ENCODE measurements around the gene PSG3. TPM values are rescaled to one million over a fixed set of nuclear protein-coding genes. Genes with fewer than 3 reads are reported as not detected.
"Not testable (repeated sequence)": the region's sequence is repeated elsewhere in the genome, so short reads cannot be mapped to it uniquely, and the experiment has no call there.

The PSG3 gene
- not detected in 2 replicates for total RNA-seq
- not detected for total RNA-seq (2013)
- not detected in 2 replicates for polyA plus RNA-seq
- polyA minus RNA-seq = not detected in 2 replicates

GRCh38 chr19:42740381-42740780 lies at the start of gene PSG3:
TSS of gene PSG3 (minus strand) at chr19:42740481. CDS start at chr19:42740384, 97 bp downstream.
- DNase-seq; H4K20me1 ChIP-seq (ENCODE audit: control insufficient read depth, insufficient read depth, low read length, poor library complexity, severe bottlenecking); H3K36me3 ChIP-seq (replicated peaks in 1 of 2; ENCODE audit: control extremely low read depth in 1 of 2, control insufficient read depth in 1 of 2, extremely low read depth in 1 of 2, insufficient read depth in 2 of 2, low read length in 1 of 2); H3K27ac ChIP-seq (ENCODE audit: low read length in 2 of 2); H3K4me1 Mint-ChIP-seq; H3K4me1 ChIP-seq (ENCODE audit: control insufficient read depth in 2 of 2, insufficient read depth in 2 of 2, low read length in 2 of 2); H3K27me3 ChIP-seq (replicated peaks in 1 of 4; ENCODE audit: control extremely low read depth in 1 of 4, control insufficient read depth in 3 of 4, insufficient read depth in 4 of 4, low read length in 3 of 4); intact Hi-C loops (cut with micrococcal nuclease); H3K9me3 Mint-ChIP-seq (ENCODE audit: insufficient read depth); H3K4me2 ChIP-seq (replicated peaks; ENCODE audit: low read depth, low read length, poor library complexity, severe bottlenecking); CTCF ChIA-PET; H3K4me3 ChIP-seq (ENCODE audit: control extremely low read depth in 1 of 5, extremely low read depth in 1 of 5, insufficient read depth in 1 of 5, low read depth in 2 of 5, low read length in 4 of 5); ATAC-seq (ENCODE audit: low read depth); H3K79me2 ChIP-seq (ENCODE audit: control insufficient read depth, insufficient read depth, low read length); H3K9ac ChIP-seq (ENCODE audit: low read length); POLR2A ChIA-PET; H2AFZ ChIP-seq (ENCODE audit: insufficient read depth, low read depth, low read length, poor library complexity, severe bottlenecking); H3K9me3 ChIP-seq (ENCODE audit: control extremely low read depth in 1 of 3, control insufficient read depth in 2 of 3, insufficient read depth in 1 of 3, low read length in 2 of 3); H3K27ac Mint-ChIP-seq; H3K4me3 Mint-ChIP-seq: not testable (repeated sequence)
- peaks cover 14% of the 10 kb centered on the region for H3K27me3 Mint-ChIP-seq
- 83% methylated on average over 1 of the region's 4 CpGs for WGBS (ENCODE audit: insufficient coverage)

GRCh38 chr19:42788766-42789165 lies 48.5 kb upstream of the PSG3 start:
- peaks cover 15% of the 10 kb centered on the region for H3K9me3 Mint-ChIP-seq (ENCODE audit: insufficient read depth)
- H3K36me3 ChIP-seq (replicated peaks in 1 of 2; ENCODE audit: control extremely low read depth in 1 of 2, control insufficient read depth in 1 of 2, extremely low read depth in 1 of 2, insufficient read depth in 2 of 2, low read length in 1 of 2); CTCF ChIA-PET: not testable (repeated sequence)

GRCh38 chr19:42787766-42788165 lies 47.5 kb upstream of the PSG3 start:
- H2AFZ ChIP-seq (ENCODE audit: insufficient read depth, low read depth, low read length, poor library complexity, severe bottlenecking); H3K4me3 ChIP-seq (ENCODE audit: control extremely low read depth in 1 of 5, extremely low read depth in 1 of 5, insufficient read depth in 1 of 5, low read depth in 2 of 5, low read length in 4 of 5); H3K4me1 Mint-ChIP-seq; H3K27ac ChIP-seq (ENCODE audit: low read length in 2 of 2); H3K27ac Mint-ChIP-seq; H3K4me3 Mint-ChIP-seq; H3K27me3 Mint-ChIP-seq; H3K9me3 Mint-ChIP-seq (ENCODE audit: insufficient read depth); intact Hi-C loops (cut with micrococcal nuclease); CTCF ChIA-PET; H3K4me1 ChIP-seq (ENCODE audit: control insufficient read depth in 2 of 2, insufficient read depth in 2 of 2, low read length in 2 of 2); H3K9me3 ChIP-seq (ENCODE audit: control extremely low read depth in 1 of 3, control insufficient read depth in 2 of 3, insufficient read depth in 1 of 3, low read length in 2 of 3); H3K27me3 ChIP-seq (replicated peaks in 1 of 4; ENCODE audit: control extremely low read depth in 1 of 4, control insufficient read depth in 3 of 4, insufficient read depth in 4 of 4, low read length in 3 of 4); H3K79me2 ChIP-seq (ENCODE audit: control insufficient read depth, insufficient read depth, low read length); H3K4me2 ChIP-seq (replicated peaks; ENCODE audit: low read depth, low read length, poor library complexity, severe bottlenecking); ATAC-seq (ENCODE audit: low read depth); H3K36me3 ChIP-seq (replicated peaks in 1 of 2; ENCODE audit: control extremely low read depth in 1 of 2, control insufficient read depth in 1 of 2, extremely low read depth in 1 of 2, insufficient read depth in 2 of 2, low read length in 1 of 2); H3K9ac ChIP-seq (ENCODE audit: low read length); POLR2A ChIA-PET; DNase-seq; H4K20me1 ChIP-seq (ENCODE audit: control insufficient read depth, insufficient read depth, low read length, poor library complexity, severe bottlenecking): not testable (repeated sequence)
- 85% methylated on average over 2 of the region's 2 CpGs for WGBS (ENCODE audit: insufficient coverage)

More at GRCh38 chr19:42788766-42789165, 48.5 kb upstream of the PSG3 start:
- H3K9me3 ChIP-seq (ENCODE audit: control extremely low read depth in 1 of 3, control insufficient read depth in 2 of 3, insufficient read depth in 1 of 3, low read length in 2 of 3) = peaks cover 2 to 12% (median 7%) of the 10 kb centered on the region in 3 donors
- H3K4me1 Mint-ChIP-seq; intact Hi-C loops (cut with micrococcal nuclease); H3K4me3 Mint-ChIP-seq; ATAC-seq (ENCODE audit: low read depth); H3K27ac ChIP-seq (ENCODE audit: low read length in 2 of 2); H2AFZ ChIP-seq (ENCODE audit: insufficient read depth, low read depth, low read length, poor library complexity, severe bottlenecking); H3K4me3 ChIP-seq (ENCODE audit: control extremely low read depth in 1 of 5, extremely low read depth in 1 of 5, insufficient read depth in 1 of 5, low read depth in 2 of 5, low read length in 4 of 5); DNase-seq; H3K79me2 ChIP-seq (ENCODE audit: control insufficient read depth, insufficient read depth, low read length); POLR2A ChIA-PET; H3K9ac ChIP-seq (ENCODE audit: low read length); H3K4me1 ChIP-seq (ENCODE audit: control insufficient read depth in 2 of 2, insufficient read depth in 2 of 2, low read length in 2 of 2); H4K20me1 ChIP-seq (ENCODE audit: control insufficient read depth, insufficient read depth, low read length, poor library complexity, severe bottlenecking); H3K27me3 Mint-ChIP-seq; H3K27me3 ChIP-seq (replicated peaks in 1 of 4; ENCODE audit: control extremely low read depth in 1 of 4, control insufficient read depth in 3 of 4, insufficient read depth in 4 of 4, low read length in 3 of 4); H3K4me2 ChIP-seq (replicated peaks; ENCODE audit: low read depth, low read length, poor library complexity, severe bottlenecking); H3K27ac Mint-ChIP-seq: not testable (repeated sequence)
- no CpG with 5 or more reads among the region's 2 CpGs for WGBS (ENCODE audit: insufficient coverage)

All from B cell (primary cell).